PC-9 (cell line): ENCODE results near the gene PRAF2. TPM values are rescaled to one million over a fixed set of nuclear protein-coding genes. Genes with fewer than 3 reads are reported as not detected.

Source experiments
- BruUV-seq: library from RNA; stranded (reverse); fragments of 400-500 nt; replicated peaks from 2 replicates; lab custom pipeline; 2021; lab: Mats Ljungman, UMichigan
- CTCF ChIA-PET: fragments of 300-600 bp; sonication (Branson Sonifier 250); formaldehyde crosslinking; loops from one replicate; lab custom pipeline; 2022; ENCODE audit warnings: antibody characterized with exemption; lab: Charles Lee
- POLR2A ChIA-PET: fragments of 300-600 bp; sonication (Branson Sonifier 250); formaldehyde crosslinking; loops from one replicate; lab custom pipeline; 2022; ENCODE audit warnings: antibody characterized with exemption; ENCODE audit not compliant: unreplicated experiment; lab: Charles Lee
- DNase-seq, 2 experiments: peaks; one replicate each; pipeline versions ENCODE4 v3.0.0 to v3.0.0-alpha.2; 2015 to 2022; ENCODE audit warnings: mixed read lengths in 1 of 2
- H2AFZ ChIP-seq: fragments of 200-600 bp; sonication (generic); 2 replicates; pipeline ENCODE4 v1.8.1; 2017; ENCODE audit warnings: antibody characterized with exemption
- H3F3A ChIP-seq: fragments of 200-600 bp; sonication (generic); 2 replicates; pipeline ENCODE4 v1.8.1; 2017; ENCODE audit warnings: antibody characterized with exemption, mild to moderate bottlenecking, low read depth; ENCODE audit not compliant: insufficient read depth
- H3K27ac ChIP-seq: fragments of 200-600 bp; sonication (generic); 2 replicates; pipeline ENCODE4 v1.6.1; 2016; ENCODE audit warnings: mixed run types
- H3K27me3 ChIP-seq: fragments of 200-600 bp; sonication (generic); 2 replicates; pipeline ENCODE4 v1.6.1; 2016; ENCODE audit warnings: low read depth, mixed run types; ENCODE audit not compliant: insufficient read depth
- H3K36me3 ChIP-seq: fragments of 200-600 bp; sonication (generic); 2 replicates; pipeline ENCODE4 v1.6.1; 2016; ENCODE audit warnings: low read depth, mixed run types
- H3K4me1 ChIP-seq: fragments of 200-600 bp; sonication (generic); replicated peaks from 2 replicates; pipeline ENCODE4 v1.6.1; 2016; ENCODE audit warnings: mixed run types; ENCODE audit not compliant: insufficient read depth
- H3K4me2 ChIP-seq: fragments of 200-600 bp; sonication (generic); 2 replicates; pipeline ENCODE4 v1.6.1; 2017; ENCODE audit warnings: mixed run types
- H3K4me3 ChIP-seq: fragments of 200-600 bp; sonication (generic); 2 replicates; pipeline ENCODE4 v1.6.1; 2016; ENCODE audit warnings: mixed run types
- H3K79me2 ChIP-seq: fragments of 200-600 bp; sonication (generic); 2 replicates; pipeline ENCODE4 v1.6.1; 2017; ENCODE audit warnings: low read depth, mixed run types
- H3K9me2 ChIP-seq: fragments of 200-600 bp; sonication (generic); 2 replicates; pipeline ENCODE4 v1.8.1; 2017; ENCODE audit warnings: mild to moderate bottlenecking; ENCODE audit not compliant: insufficient read depth
- H3K9me3 ChIP-seq: fragments of 200-600 bp; sonication (generic); 2 replicates; pipeline ENCODE4 v1.8.1; 2016; ENCODE audit warnings: low read depth; ENCODE audit not compliant: insufficient read depth
- H4K20me1 ChIP-seq: fragments of 200-600 bp; sonication (generic); 2 replicates; pipeline ENCODE4 v1.8.1; 2017; ENCODE audit not compliant: insufficient read depth
- CTCF ChIP-seq: fragments of 200-600 bp; sonication (generic); conservative IDR thresholded peaks from 2 replicates; pipeline ENCODE4 v1.6.1; 2017; ENCODE audit warnings: mixed run types, antibody characterized with exemption, mild to moderate bottlenecking, moderate library complexity
- EZH2 ChIP-seq: fragments of 200-600 bp; sonication (generic); IDR thresholded peaks from 2 replicates; pipeline ENCODE4 v1.8.0; 2017; ENCODE audit warnings: antibody characterized with exemption, low read depth
- intact Hi-C: fragments of 100-400 bp; cut with micrococcal nuclease; formaldehyde crosslinking; loops from one replicate; pipeline ENCODE4 v1.10.0; 2022; ENCODE audit not compliant: unreplicated experiment
- total RNA-seq: library from RNA; stranded (reverse); gene quantifications from 2 replicates; pipeline ENCODE4 v1.2.3, GENCODE V29; 2021

PRAF2 gene
- total RNA-seq, 1 experiment from 2014 or later, result 12.8 TPM

GRCh38 chrX:49069038-49069437, 4.8 kb downstream of the PRAF2 start:
- no TSS peak for BruUV-seq
- no peak overlapping the region for H2AFZ ChIP-seq

DNA sequence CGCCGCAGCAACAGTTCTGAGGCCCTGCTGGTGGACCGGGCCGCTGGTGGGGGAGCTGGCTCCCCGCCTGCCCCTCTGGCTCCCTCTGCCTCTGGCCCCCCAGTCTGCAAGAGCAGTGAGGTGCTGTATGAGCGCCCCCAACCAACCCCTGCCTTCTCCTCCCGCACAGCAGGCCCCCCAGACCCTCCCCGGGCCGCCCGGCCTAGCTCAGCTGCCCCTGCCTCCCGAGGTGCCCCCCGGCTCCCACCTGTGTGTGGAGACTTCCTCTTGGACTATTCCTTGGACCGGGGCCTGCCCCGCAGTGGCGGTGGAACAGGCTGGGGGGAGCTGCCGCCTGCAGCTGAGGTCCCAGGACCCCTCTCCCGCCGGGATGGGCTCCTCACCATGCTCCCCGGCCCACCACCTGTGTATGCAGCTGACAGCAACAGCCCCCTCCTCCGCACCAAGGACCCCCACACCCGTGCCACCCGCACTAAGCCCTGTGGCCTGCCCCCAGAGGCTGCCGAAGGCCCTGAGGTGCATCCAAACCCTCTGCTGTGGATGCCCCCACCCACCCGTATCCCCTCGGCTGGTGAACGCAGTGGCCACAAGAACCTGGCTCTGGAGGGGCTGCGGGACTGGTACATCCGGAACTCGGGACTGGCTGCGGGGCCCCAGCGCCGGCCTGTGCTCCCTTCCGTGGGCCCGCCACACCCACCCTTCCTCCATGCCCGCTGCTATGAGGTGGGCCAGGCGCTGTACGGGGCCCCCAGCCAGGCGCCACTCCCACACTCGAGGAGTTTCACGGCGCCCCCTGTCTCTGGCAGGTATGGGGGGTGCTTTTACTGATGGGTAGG, 6.3 kb downstream of the PRAF2 start:
- Histone ChIP-seq H3K27me3 (no peaks in the 10 kb centered on the region), H3K4me3 (no peak overlapping the region), H3K27ac (no peak overlapping the region), H2AFZ (no peak overlapping the region), H3K4me2 (no peak overlapping the region), H3K36me3 (no peaks in the 10 kb centered on the region), H4K20me1 (no peaks in the 10 kb centered on the region), H3K4me1 (no peaks in the 10 kb centered on the region), H3F3A (no peaks in the 10 kb centered on the region), H3K9me3 (no peaks in the 10 kb centered on the region), H3K9me2 (no peaks in the 10 kb centered on the region), H3K79me2 (no peaks in the 10 kb centered on the region)
- ChIA-PET CTCF (no interaction called here), POLR2A (no interaction called here)
- intact Hi-C loops, result no loop called here
- BruUV-seq, result no TSS peak
- TF ChIP-seq CTCF, result no peak
- no peak for TF ChIP-seq EZH2
- no peak for DNase-seq

More at GRCh38 chrX:49069038-49069437, 4.8 kb downstream of the PRAF2 start:
- no peaks in the 10 kb centered on the region for H4K20me1 ChIP-seq
- no peak overlapping the region for H3K4me3 ChIP-seq
- H3K36me3 ChIP-seq, result no peaks in the 10 kb centered on the region
- no peaks in the 10 kb centered on the region for H3K9me3 ChIP-seq
- CTCF ChIA-PET, result no interaction called here
- H3K27ac ChIP-seq, result no peak overlapping the region
- H3K79me2 ChIP-seq, result no peaks in the 10 kb centered on the region
- no peak for TF ChIP-seq EZH2
- no peak for TF ChIP-seq CTCF
- intact Hi-C loops, result no loop called here
- no peaks in the 10 kb centered on the region for H3K9me2 ChIP-seq
- no peaks in the 10 kb centered on the region for H3K27me3 ChIP-seq
- no peaks in the 10 kb centered on the region for H3K4me1 ChIP-seq
- no peaks in the 10 kb centered on the region for H3F3A ChIP-seq
- POLR2A ChIA-PET, result no interaction called here
- H3K4me2 ChIP-seq, result no peak overlapping the region
- DNase-seq, result no peak

DNA sequence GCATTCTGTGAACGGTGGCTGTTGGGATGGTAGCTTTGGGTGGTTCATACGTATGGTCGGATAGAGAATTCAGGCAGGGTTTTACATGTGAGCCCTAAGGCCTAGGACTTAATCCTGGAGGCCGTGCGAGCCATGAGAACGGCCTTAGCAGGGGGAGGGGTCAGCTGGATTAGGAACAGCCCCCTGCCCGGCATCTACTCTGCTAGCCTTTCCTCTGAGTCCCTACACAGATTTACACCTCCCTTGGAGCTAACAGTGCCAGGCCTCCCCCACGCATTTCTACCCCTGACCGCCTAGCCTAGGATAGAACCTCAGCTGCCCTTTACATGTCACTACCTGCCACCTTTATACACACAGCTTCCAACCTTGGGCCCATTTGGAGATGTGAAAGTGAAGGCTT, 7.1 kb downstream of the PRAF2 start:
- no peaks in the 10 kb centered on the region for H3K9me2 ChIP-seq
- no TSS peak for BruUV-seq
- no peak for TF ChIP-seq CTCF
- TF ChIP-seq EZH2, result no peak
- H3K4me1 ChIP-seq, result no peaks in the 10 kb centered on the region
- DNase-seq, result no peak
- H3K9me3 ChIP-seq, result no peaks in the 10 kb centered on the region
- no peak overlapping the region for H2AFZ ChIP-seq
- H3K4me3 ChIP-seq, result no peak overlapping the region
- H3K27me3 ChIP-seq, result no peaks in the 10 kb centered on the region
- no peaks in the 10 kb centered on the region for H3K36me3 ChIP-seq
- ChIA-PET POLR2A (no interaction called here), CTCF (no interaction called here)
- H3K4me2 ChIP-seq, result no peak overlapping the region
- intact Hi-C loops, result no loop called here
- no peak overlapping the region for H3K27ac ChIP-seq
- H4K20me1 ChIP-seq, result no peaks in the 10 kb centered on the region
- no peaks in the 10 kb centered on the region for H3F3A ChIP-seq
- no peaks in the 10 kb centered on the region for H3K79me2 ChIP-seq
